Nephron progenitor cell (in vitro differentiated cells): Measurements from ENCODE around the gene CERS6.

Source experiments
- DNase-seq: peaks from one replicate; pipeline ENCODE4 v3.0.0; 2021
- H3K27ac Mint-ChIP-seq: 2 replicates; pipeline ENCODE4 v1.8.0; 2021; ENCODE audit warnings: mild to moderate bottlenecking, moderate library complexity, mixed read lengths
- H3K27me3 Mint-ChIP-seq: 2 replicates; pipeline ENCODE4 v1.8.0; 2021; ENCODE audit warnings: mild to moderate bottlenecking, low read depth, mixed read lengths; ENCODE audit not compliant: poor library complexity
- H3K36me3 Mint-ChIP-seq: 2 replicates; pipeline ENCODE4 v1.8.0; 2021; ENCODE audit warnings: low read depth, mixed read lengths
- H3K4me1 Mint-ChIP-seq: 2 replicates; pipeline ENCODE4 v1.8.0; 2021; ENCODE audit warnings: mixed read lengths
- H3K4me3 Mint-ChIP-seq: 2 replicates; pipeline ENCODE4 v1.8.0; 2021; ENCODE audit warnings: mild to moderate bottlenecking, moderate library complexity, mixed read lengths
- H3K9me3 Mint-ChIP-seq: 2 replicates; pipeline ENCODE4 v1.8.0; 2021; ENCODE audit warnings: mild to moderate bottlenecking, moderate library complexity, mixed read lengths
- TF ChIP-seq, protein P1 (sequence below): fragments of 200-600 bp; sonication (generic); IDR thresholded peaks from 2 replicates; pipeline ENCODE4 v1.5.0; 2021; ENCODE audit warnings: antibody characterized with exemption

CERS6 gene

GRCh38 chr2:168734199-168734760 is 278.2 kb downstream of the CERS6 start:
- Mint-ChIP-seq H3K4me1 (peaks cover 5% of the 10 kb centered on the region), H3K27me3 (no peaks in the 10 kb centered on the region), H3K36me3 (peaks cover 10% of the 10 kb centered on the region), H3K4me3 (no peak overlapping the region), H3K9me3 (no peaks in the 10 kb centered on the region), H3K27ac (no peak overlapping the region)
- DNase-seq = no peak
- TF ChIP-seq, protein P1, sequence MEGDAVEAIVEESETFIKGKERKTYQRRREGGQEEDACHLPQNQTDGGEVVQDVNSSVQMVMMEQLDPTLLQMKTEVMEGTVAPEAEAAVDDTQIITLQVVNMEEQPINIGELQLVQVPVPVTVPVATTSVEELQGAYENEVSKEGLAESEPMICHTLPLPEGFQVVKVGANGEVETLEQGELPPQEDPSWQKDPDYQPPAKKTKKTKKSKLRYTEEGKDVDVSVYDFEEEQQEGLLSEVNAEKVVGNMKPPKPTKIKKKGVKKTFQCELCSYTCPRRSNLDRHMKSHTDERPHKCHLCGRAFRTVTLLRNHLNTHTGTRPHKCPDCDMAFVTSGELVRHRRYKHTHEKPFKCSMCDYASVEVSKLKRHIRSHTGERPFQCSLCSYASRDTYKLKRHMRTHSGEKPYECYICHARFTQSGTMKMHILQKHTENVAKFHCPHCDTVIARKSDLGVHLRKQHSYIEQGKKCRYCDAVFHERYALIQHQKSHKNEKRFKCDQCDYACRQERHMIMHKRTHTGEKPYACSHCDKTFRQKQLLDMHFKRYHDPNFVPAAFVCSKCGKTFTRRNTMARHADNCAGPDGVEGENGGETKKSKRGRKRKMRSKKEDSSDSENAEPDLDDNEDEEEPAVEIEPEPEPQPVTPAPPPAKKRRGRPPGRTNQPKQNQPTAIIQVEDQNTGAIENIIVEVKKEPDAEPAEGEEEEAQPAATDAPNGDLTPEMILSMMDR = no peak

GRCh38 chr2:168736649-168737445 is 280.8 kb downstream of the CERS6 start:
- peaks cover 5% of the 10 kb centered on the region for H3K4me1 Mint-ChIP-seq
- H3K36me3 Mint-ChIP-seq = peaks cover 11% of the 10 kb centered on the region
- H3K27ac Mint-ChIP-seq = peak overlapping the region; percentile 3
- H3K4me3 Mint-ChIP-seq = no peak overlapping the region
- H3K27me3 Mint-ChIP-seq = peaks cover 4% of the 10 kb centered on the region
- DNase-seq = no peak
- TF ChIP-seq, protein P1 = no peak
- no peaks in the 10 kb centered on the region for H3K9me3 Mint-ChIP-seq

DNA sequence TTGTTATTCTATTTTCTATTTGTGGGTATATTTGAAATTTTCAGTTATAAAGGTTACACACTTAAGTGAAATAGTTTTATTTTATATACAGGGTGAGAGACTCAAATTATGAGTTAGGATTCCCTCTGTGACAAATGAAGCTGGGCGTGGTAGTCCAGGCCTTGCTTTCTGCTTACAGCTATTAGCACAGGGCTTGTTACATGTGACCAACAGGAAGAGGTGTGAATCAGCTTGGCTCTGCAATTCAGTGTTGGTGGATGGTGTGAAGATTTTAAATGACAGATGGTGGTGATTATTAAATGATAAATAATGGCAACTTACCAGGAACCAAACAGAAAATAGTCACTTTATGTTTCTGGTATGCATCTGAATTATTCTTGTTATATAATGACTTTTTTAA is 282.0 kb downstream of the CERS6 start:
- Mint-ChIP-seq H3K4me1 (peaks cover 5% of the 10 kb centered on the region), H3K27me3 (peaks cover 4% of the 10 kb centered on the region), H3K27ac (peak overlapping the region; percentile 60), H3K36me3 (peaks cover 11% of the 10 kb centered on the region), H3K9me3 (no peaks in the 10 kb centered on the region), H3K4me3 (no peak overlapping the region)
- TF ChIP-seq, protein P1 = no peak
- DNase-seq = no peak

- Mint-ChIP-seq H3K4me1 (no peaks in the 10 kb centered on the region), H3K4me3 (no peak overlapping the region), H3K36me3 (peaks cover 14% of the 10 kb centered on the region), H3K27me3 (peaks cover 4% of the 10 kb centered on the region), H3K27ac (no peak overlapping the region), H3K9me3 (no peaks in the 10 kb centered on the region)
- DNase-seq = no peak
- TF ChIP-seq, protein P1 = no peak
These were observed 284.3 kb downstream of the CERS6 start for GRCh38 chr2:168740360-168740759.

GRCh38 chr2:168740788-168741187 is 284.7 kb downstream of the CERS6 start:
- peaks cover 14% of the 10 kb centered on the region for H3K36me3 Mint-ChIP-seq
- H3K4me3 Mint-ChIP-seq = no peak overlapping the region
- H3K9me3 Mint-ChIP-seq = no peaks in the 10 kb centered on the region
- DNase-seq = no peak
- peaks cover 4% of the 10 kb centered on the region for H3K27me3 Mint-ChIP-seq
- TF ChIP-seq, protein P1 = no peak
- peak overlapping the region; percentile 70 for H3K27ac Mint-ChIP-seq
- H3K4me1 Mint-ChIP-seq = no peaks in the 10 kb centered on the region
